OCI-LY3 (cell line): ENCODE measurements around the gene RNF13.

Source experiments
- CTCF ChIP-seq: fragments of 200-600, 300-600 bp; sonication (generic); IDR thresholded peaks from 2 replicates; pipeline ENCODE4 v1.5.1; 2014; ENCODE audit warnings: antibody characterized with exemption, low read length, low read depth
- EZH2phosphoT487 ChIP-seq: fragments of 200-600 bp; shearing (Covaris generic); IDR thresholded peaks from 2 replicates; pipeline ENCODE4 v1.6.1; 2018; ENCODE audit warnings: antibody characterized with exemption, mixed run types, low read depth

DNA sequence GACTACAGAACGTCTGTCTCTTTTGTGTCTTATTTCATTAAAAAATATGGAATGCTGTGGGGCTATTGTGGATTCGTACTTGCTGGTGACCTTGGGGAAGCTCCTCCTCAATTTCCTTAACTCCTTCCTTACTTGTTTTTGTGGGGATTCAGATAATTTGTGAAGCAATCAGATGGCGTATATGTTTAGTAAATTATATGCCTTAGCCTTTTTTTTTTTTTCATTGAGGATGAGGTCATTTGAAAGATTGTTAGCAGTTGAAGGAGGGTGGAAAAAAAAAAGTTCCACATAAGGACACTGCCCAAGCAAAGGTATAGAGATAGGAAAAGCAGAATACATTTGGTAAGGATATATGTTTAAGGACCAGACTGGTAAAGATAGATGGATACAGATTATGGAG is 3.3 kb downstream of the RNF13 start:
- TF ChIP-seq CTCF (no peak), EZH2phosphoT487 (no peak)
